HG03103 (cell line): ENCODE measurements around the gene NOS1.
"Not testable (repeated sequence)": the region's sequence is repeated elsewhere in the genome, so short reads cannot be mapped to it uniquely, and the experiment has no call there.

Experiments used
- ATAC-seq: cut with Tn5 transposase; IDR thresholded peaks from one replicate; pipeline ENCODE4 v1.9.1; 2021; ENCODE audit warnings: low read depth; ENCODE audit not compliant: unreplicated experiment

The NOS1 gene

GRCh38 chr12:117214797-117215196 is 146.6 kb downstream of the NOS1 start:
- no peak for ATAC-seq

GRCh38 chr12:117213295-117213808 is 148.1 kb downstream of the NOS1 start:
- no peak for ATAC-seq

GRCh38 chr12:117212563-117213190 is 148.7 kb downstream of the NOS1 start:
- ATAC-seq: no peak

- no peak for ATAC-seq
These were observed 151.0 kb downstream of the NOS1 start for GRCh38 chr12:117210266-117210918.

- ATAC-seq: no peak
These were observed 151.8 kb downstream of the NOS1 start for GRCh38 chr12:117209626-117210025.

GRCh38 chr12:117208811-117209455 is 152.5 kb downstream of the NOS1 start:
- no peak for ATAC-seq

- no peak for ATAC-seq
These were observed 153.2 kb downstream of the NOS1 start for GRCh38 chr12:117208206-117208605.

- ATAC-seq: no peak
These were observed 153.8 kb downstream of the NOS1 start for GRCh38 chr12:117207675-117208074.

GRCh38 chr12:117202556-117202955 is 158.9 kb downstream of the NOS1 start:
- no peak for ATAC-seq

- no peak for ATAC-seq
These were observed 159.4 kb downstream of the NOS1 start for GRCh38 chr12:117202033-117202432.

GRCh38 chr12:117199956-117200744 is 161.3 kb downstream of the NOS1 start:
- not testable (repeated sequence) for ATAC-seq

GRCh38 chr12:117196334-117196733 is 165.1 kb downstream of the NOS1 start:
- ATAC-seq: not testable (repeated sequence)

- ATAC-seq: not testable (repeated sequence)
These were observed 166.4 kb downstream of the NOS1 start for GRCh38 chr12:117195027-117195426.

GRCh38 chr12:117193903-117194302 is 167.5 kb downstream of the NOS1 start:
- no peak for ATAC-seq

- not testable (repeated sequence) for ATAC-seq
These were observed 168.8 kb downstream of the NOS1 start for GRCh38 chr12:117192581-117192980.

GRCh38 chr12:117192057-117192456 is 169.4 kb downstream of the NOS1 start:
- no peak for ATAC-seq

GRCh38 chr12:117190210-117190781 is 171.1 kb downstream of the NOS1 start, which contains the start of gene FBXO21:
Gene FBXO21 (minus strand): TSS chr12:117190470. CDS start chr12:117190456, 14 bp downstream.
- ATAC-seq: peak; percentile 95

GRCh38 chr12:117189725-117190209 is 171.7 kb downstream of the NOS1 start:
- peak; percentile 30 for ATAC-seq

- no peak for ATAC-seq
These were observed 172.3 kb downstream of the NOS1 start for GRCh38 chr12:117188961-117189724.
